ENCODE measurements around the gene PCDH9.

The PCDH9 gene

GRCh38 chr13:66409542-66409941 lies 820.6 kb downstream of the PCDH9 start:
- no peak for DNase-seq (ENCODE audit: low spot score)
- TF ChIP-seq, protein P1, sequence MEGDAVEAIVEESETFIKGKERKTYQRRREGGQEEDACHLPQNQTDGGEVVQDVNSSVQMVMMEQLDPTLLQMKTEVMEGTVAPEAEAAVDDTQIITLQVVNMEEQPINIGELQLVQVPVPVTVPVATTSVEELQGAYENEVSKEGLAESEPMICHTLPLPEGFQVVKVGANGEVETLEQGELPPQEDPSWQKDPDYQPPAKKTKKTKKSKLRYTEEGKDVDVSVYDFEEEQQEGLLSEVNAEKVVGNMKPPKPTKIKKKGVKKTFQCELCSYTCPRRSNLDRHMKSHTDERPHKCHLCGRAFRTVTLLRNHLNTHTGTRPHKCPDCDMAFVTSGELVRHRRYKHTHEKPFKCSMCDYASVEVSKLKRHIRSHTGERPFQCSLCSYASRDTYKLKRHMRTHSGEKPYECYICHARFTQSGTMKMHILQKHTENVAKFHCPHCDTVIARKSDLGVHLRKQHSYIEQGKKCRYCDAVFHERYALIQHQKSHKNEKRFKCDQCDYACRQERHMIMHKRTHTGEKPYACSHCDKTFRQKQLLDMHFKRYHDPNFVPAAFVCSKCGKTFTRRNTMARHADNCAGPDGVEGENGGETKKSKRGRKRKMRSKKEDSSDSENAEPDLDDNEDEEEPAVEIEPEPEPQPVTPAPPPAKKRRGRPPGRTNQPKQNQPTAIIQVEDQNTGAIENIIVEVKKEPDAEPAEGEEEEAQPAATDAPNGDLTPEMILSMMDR (IDR thresholded peaks at IDR 0.05; ENCODE audit: extremely low read depth, missing control alignments): no peak

DNA sequence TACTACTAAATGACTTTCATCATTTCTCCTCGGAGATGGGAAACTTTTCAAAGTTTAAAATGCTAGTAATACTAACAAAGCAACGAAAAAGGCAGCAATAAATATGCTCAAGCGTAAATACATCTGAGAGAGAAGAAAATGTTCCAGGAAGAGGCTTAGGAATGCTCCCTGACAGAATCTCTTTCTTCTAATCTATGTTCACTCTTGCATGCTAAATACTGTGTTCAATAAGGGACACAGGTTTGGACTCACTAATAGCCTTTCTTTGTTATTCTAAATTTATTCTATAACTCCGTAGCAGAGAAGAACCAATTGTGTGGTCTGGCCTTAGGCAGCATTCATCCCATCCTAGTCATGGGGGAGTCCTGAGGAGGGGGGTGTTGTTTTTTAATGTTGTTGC lies 823.0 kb downstream of the PCDH9 start:
- TF ChIP-seq, protein P1 (IDR thresholded peaks at IDR 0.05; ENCODE audit: extremely low read depth, missing control alignments): no peak
- DNase-seq (ENCODE audit: low spot score): no peak

- DNase-seq (ENCODE audit: low spot score): no peak
- TF ChIP-seq, protein P1 (IDR thresholded peaks at IDR 0.05; ENCODE audit: extremely low read depth, missing control alignments): no peak
These were observed 824.0 kb downstream of the PCDH9 start for GRCh38 chr13:66405908-66406802.

- no peak for DNase-seq (ENCODE audit: low spot score)
- TF ChIP-seq, protein P1 (IDR thresholded peaks at IDR 0.05; ENCODE audit: extremely low read depth, missing control alignments): no peak
These were observed 827.6 kb downstream of the PCDH9 start for GRCh38 chr13:66402546-66402945.

- TF ChIP-seq, protein P1 (IDR thresholded peaks at IDR 0.05; ENCODE audit: extremely low read depth, missing control alignments): no peak
These were observed 828.1 kb downstream of the PCDH9 start for GRCh38 chr13:66402066-66402465.

GRCh38 chr13:66400292-66400691 lies 829.8 kb downstream of the PCDH9 start:
- TF ChIP-seq, protein P1 (IDR thresholded peaks at IDR 0.05; ENCODE audit: extremely low read depth, missing control alignments): no peak
- no peak for DNase-seq (ENCODE audit: low spot score)

More at GRCh38 chr13:66402066-66402465, 828.1 kb downstream of the PCDH9 start:
- DNase-seq (ENCODE audit: low spot score): no peak

DNA sequence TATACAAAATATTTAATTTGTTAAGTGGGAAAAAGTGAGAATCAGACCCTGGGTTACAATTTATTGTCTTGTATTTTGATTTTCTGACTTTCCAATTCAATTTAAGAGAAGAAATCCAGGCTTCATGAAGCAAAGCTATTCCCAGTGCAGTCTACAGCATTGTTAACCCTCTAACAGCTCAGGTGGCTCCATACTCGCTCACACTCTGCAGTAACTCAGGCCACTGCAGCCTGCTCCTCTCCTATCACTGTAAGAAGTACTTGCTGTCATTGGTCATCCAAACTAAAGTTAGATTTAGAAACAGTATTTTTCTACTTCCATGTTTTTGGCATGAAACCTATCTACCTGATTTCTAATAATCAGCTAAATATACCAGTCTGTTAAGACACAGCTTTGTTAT lies 830.3 kb downstream of the PCDH9 start:
- no peak for DNase-seq (ENCODE audit: low spot score)
- TF ChIP-seq, protein P1 (IDR thresholded peaks at IDR 0.05; ENCODE audit: extremely low read depth, missing control alignments): no peak

Measured in GM20000 (cell line).